T-cell (primary cell): ENCODE results near the gene ACACB. TPM values are rescaled to one million over a fixed set of nuclear protein-coding genes. Genes with fewer than 3 reads are reported as not detected.

Experiments used
- ATAC-seq, 4 experiments: fragments of 200-7000 bp in 3 of 4; fragments of 150-1000 bp in 1 of 4; cut with Tn5 transposase; replicated peaks in 1 of 4; 1 replicate in 3 of 4; 2 replicates in 1 of 4; pipeline ENCODE4 v1.10.0; 2021; ENCODE audit warnings: moderate library complexity in 3 of 4, mild to moderate bottlenecking in 2 of 4, moderate number of reproducible peaks in 1 of 4
- CTCF ChIA-PET, 2 donors: fragments of 300-600 bp; sonication (Branson Sonifier 250); formaldehyde crosslinking; loops; one replicate each; lab custom pipeline; 2022; ENCODE audit warnings: antibody characterized with exemption in 2 of 2; lab: Charles Lee
- POLR2A ChIA-PET, 2 donors: fragments of 300-600 bp; sonication (Branson Sonifier 250); formaldehyde crosslinking; loops; one replicate each; lab custom pipeline; 2022; ENCODE audit warnings: antibody characterized with exemption in 2 of 2; lab: Charles Lee
- DNase-seq, 35 experiments: peaks; one replicate each; pipeline versions ENCODE4 v3.0.0 to v3.0.0-alpha.2; 2013 to 2023
- H3K27ac ChIP-seq: one replicate; pipeline ENCODE4 v1.5.1; 2013; ENCODE audit warnings: low read length
- H3K27me3 ChIP-seq, 2 experiments: replicated peaks in 1 of 2; 1 replicate in 1 of 2; 2 replicates in 1 of 2; pipeline versions ENCODE4 v1.6.1 to v1.7.0; 2013; ENCODE audit warnings: low read length in 1 of 2, mixed read lengths in 1 of 2; ENCODE audit not compliant: control insufficient read depth in 2 of 2, insufficient read depth in 2 of 2; ENCODE audit errors: extremely low read depth in 1 of 2
- H3K36me3 ChIP-seq, 2 donors: 1 replicate in 1 of 2; 2 replicates in 1 of 2; pipeline versions ENCODE4 v1.6.1 to v1.7.0; 2013; ENCODE audit warnings: low read length in 1 of 2; ENCODE audit not compliant: control insufficient read depth in 2 of 2, insufficient read depth in 1 of 2; ENCODE audit errors: extremely low read depth in 1 of 2
- H3K4me1 ChIP-seq, 2 experiments: 1 replicate in 1 of 2; 2 replicates in 1 of 2; pipeline versions ENCODE4 v1.6.1 to v1.7.0; 2013; ENCODE audit warnings: low read length in 2 of 2, mixed read lengths in 1 of 2; ENCODE audit not compliant: insufficient read depth in 2 of 2, control insufficient read depth in 1 of 2; ENCODE audit errors: extremely low read depth in 1 of 2
- H3K4me3 ChIP-seq, 2 donors: 1 replicate in 1 of 2; 2 replicates in 1 of 2; pipeline versions ENCODE4 v1.5.1 to v1.7.0; 2013; ENCODE audit warnings: mild to moderate bottlenecking in 2 of 2, low read length in 1 of 2, moderate library complexity in 1 of 2; ENCODE audit not compliant: control insufficient read depth in 1 of 2; ENCODE audit errors: extremely low read depth in 1 of 2
- H3K9me3 ChIP-seq: 2 replicates; pipeline ENCODE4 v1.7.0; 2013
- H3K27ac Mint-ChIP-seq, 2 donors: one replicate each; pipeline ENCODE4 v1.8.0; 2020 to 2021; ENCODE audit warnings: mild to moderate bottlenecking in 2 of 2, mixed read lengths in 2 of 2
- H3K27me3 Mint-ChIP-seq, 2 donors: one replicate each; pipeline ENCODE4 v1.8.0; 2021 to 2022; ENCODE audit warnings: mixed read lengths in 2 of 2
- H3K36me3 Mint-ChIP-seq: one replicate; pipeline ENCODE4 v1.8.0; 2021; ENCODE audit warnings: mixed read lengths
- H3K4me1 Mint-ChIP-seq, 3 donors: one replicate each; pipeline ENCODE4 v1.8.0; 2020 to 2022; ENCODE audit warnings: mixed read lengths in 3 of 3, mild to moderate bottlenecking in 1 of 3
- H3K4me3 Mint-ChIP-seq, 3 donors: one replicate each; pipeline ENCODE4 v1.8.0; 2020 to 2022; ENCODE audit warnings: mild to moderate bottlenecking in 3 of 3, mixed read lengths in 3 of 3, moderate library complexity in 3 of 3
- H3K9me3 Mint-ChIP-seq, 3 donors: one replicate each; pipeline ENCODE4 v1.8.0; 2020 to 2022; ENCODE audit warnings: mixed read lengths in 3 of 3
- WGBS: methylation state at CpG from one replicate; pipeline ENCODE4 v1.1.5; 2013; ENCODE audit warnings: missing lambda C conversion rate; ENCODE audit not compliant: insufficient coverage; 5-methylcytosine and 5-hydroxymethylcytosine counted together
- total RNA-seq, 35 experiments: library from RNA in 6 of 35; stranded (reverse) in 6 of 35; fragments of 120-200 nt in 1 of 35; gene quantifications; one replicate each; pipeline versions ENCODE4 v1.2.1 to v1.2.4 and lab custom pipeline; 2013 to 2026

The ACACB gene
- total RNA-seq, 5 donors from 2014 or later (not counting 1 experiment from before 2014, with no cell fraction given), result 24.8 to 34.1 (median 32.1) TPM

- ChIA-PET POLR2A (interaction anchor here in 1 of 2 donors (0.6 kb wide), 1 partner anchor 32 kb away, joined by 8 read pairs; no protein-coding TSS in a partner anchor), CTCF (no interaction called here)
- H3K4me3 ChIP-seq, result no peak overlapping the region
- no peaks in the 10 kb centered on the region for H3K9me3 ChIP-seq
- H3K36me3 ChIP-seq, result no peaks in the 10 kb centered on the region
- 100% methylated on average over 1 of the region's 3 CpGs for WGBS
- Mint-ChIP-seq H3K4me1 (peaks cover 0 to under 1% (median 0%) of the 10 kb centered on the region in 3 donors), H3K27ac (no peak overlapping the region), H3K9me3 (no peaks in the 10 kb centered on the region), H3K4me3 (no peak overlapping the region), H3K27me3 (no peaks in the 10 kb centered on the region), H3K36me3 (peaks cover 6% of the 10 kb centered on the region)
- no peak for ATAC-seq
- H3K4me1 ChIP-seq, result no peaks in the 10 kb centered on the region
- no peak for DNase-seq
- H3K27ac ChIP-seq, result no peak overlapping the region
- H3K27me3 ChIP-seq, result no peaks in the 10 kb centered on the region
Observed at GRCh38 chr12:109121346-109121880, 5.0 kb downstream of the ACACB start.

DNA sequence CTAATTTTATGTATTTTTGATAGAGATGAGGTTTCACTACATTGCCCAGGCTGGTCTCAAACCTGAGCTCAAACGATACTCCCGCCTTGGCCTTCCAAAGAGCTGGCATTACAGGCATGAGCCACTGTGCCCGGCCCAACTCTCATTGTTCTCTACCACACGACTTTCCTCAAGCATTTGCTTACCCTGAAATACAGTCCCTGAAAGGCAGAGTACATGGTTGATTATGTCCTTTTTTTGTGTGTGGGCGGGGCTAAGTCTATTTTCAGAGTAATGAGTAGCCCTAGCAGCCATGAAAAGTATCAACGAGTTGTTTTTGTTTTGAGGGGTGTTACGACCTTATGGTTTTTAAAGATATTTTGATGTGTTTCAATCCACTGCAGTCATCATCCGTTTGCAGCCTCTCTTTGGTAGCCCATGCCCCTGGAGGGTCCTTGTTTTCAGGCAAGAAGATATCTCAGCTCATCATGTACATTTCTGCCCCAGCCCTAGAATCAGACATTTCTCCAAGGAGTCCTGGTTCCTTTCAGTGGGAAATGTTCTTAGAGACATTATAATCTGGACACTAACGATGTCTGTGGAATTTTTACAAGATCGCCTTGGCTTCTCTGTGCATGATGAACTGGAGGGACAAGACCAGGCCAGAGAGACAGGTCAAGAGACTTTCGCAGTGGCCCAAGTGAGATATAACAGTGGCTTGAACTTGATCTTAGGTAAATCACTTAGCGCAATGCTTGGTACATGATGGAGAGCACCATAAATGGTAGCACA, 8.7 kb downstream of the ACACB start:
- Mint-ChIP-seq H3K4me1 (no peaks in the 10 kb centered on the region), H3K27ac (no peak overlapping the region), H3K4me3 (no peak overlapping the region), H3K27me3 (no peaks in the 10 kb centered on the region), H3K9me3 (no peaks in the 10 kb centered on the region), H3K36me3 (peaks cover 6% of the 10 kb centered on the region)
- DNase-seq (no peak), ATAC-seq (no peak)
- Histone ChIP-seq H3K27ac (no peak overlapping the region), H3K36me3 (no peaks in the 10 kb centered on the region), H3K4me3 (no peak overlapping the region), H3K4me1 (no peaks in the 10 kb centered on the region), H3K9me3 (no peaks in the 10 kb centered on the region), H3K27me3 (no peaks in the 10 kb centered on the region)
- 100% methylated on average over 5 of the region's 12 CpGs for WGBS
- POLR2A ChIA-PET, result interaction anchor here in 1 of 2 donors (0.6 kb wide), 1 partner anchor 761 kb away, joined by 3 read pairs; no protein-coding TSS in a partner anchor
- CTCF ChIA-PET, result interaction anchor here in 1 of 2 donors (0.6 kb wide), 1 partner anchor 1480 kb away, joined by 5 read pairs; no protein-coding TSS in a partner anchor

GRCh38 chr12:109125791-109126190, 9.4 kb downstream of the ACACB start:
- ATAC-seq, result no peak
- H3K9me3 Mint-ChIP-seq, result no peaks in the 10 kb centered on the region
- H3K9me3 ChIP-seq, result no peaks in the 10 kb centered on the region
- DNase-seq, result no peak
- no peaks in the 10 kb centered on the region for H3K4me1 ChIP-seq
- no peak overlapping the region for H3K27ac ChIP-seq
- no peaks in the 10 kb centered on the region for H3K4me1 Mint-ChIP-seq
- POLR2A ChIA-PET, result interaction anchor here in 1 of 2 donors (0.6 kb wide), 1 partner anchor 760 kb away, joined by 3 read pairs; no protein-coding TSS in a partner anchor
- H3K36me3 Mint-ChIP-seq, result peaks cover 6% of the 10 kb centered on the region
- no peaks in the 10 kb centered on the region for H3K27me3 Mint-ChIP-seq
- H3K27ac Mint-ChIP-seq, result no peak overlapping the region
- CTCF ChIA-PET, result no interaction called here
- WGBS, result 84% methylated on average over 7 of the region's 7 CpGs
- H3K27me3 ChIP-seq, result no peaks in the 10 kb centered on the region
- no peaks in the 10 kb centered on the region for H3K36me3 ChIP-seq
- no peak overlapping the region for H3K4me3 Mint-ChIP-seq
- H3K4me3 ChIP-seq, result no peak overlapping the region

GRCh38 chr12:109126784-109127183, 10.4 kb downstream of the ACACB start:
- Mint-ChIP-seq H3K4me1 (no peaks in the 10 kb centered on the region), H3K27me3 (no peaks in the 10 kb centered on the region), H3K4me3 (no peak overlapping the region), H3K36me3 (peaks cover 6% of the 10 kb centered on the region), H3K9me3 (no peaks in the 10 kb centered on the region), H3K27ac (no peak overlapping the region)
- Histone ChIP-seq H3K4me1 (no peaks in the 10 kb centered on the region), H3K27me3 (no peaks in the 10 kb centered on the region), H3K36me3 (no peaks in the 10 kb centered on the region), H3K4me3 (no peak overlapping the region), H3K27ac (no peak overlapping the region), H3K9me3 (no peaks in the 10 kb centered on the region)
- CTCF ChIA-PET, result interaction anchor here in 1 of 2 donors (0.7 kb wide), 1 partner anchor 10 kb away, joined by 6 read pairs; the partner anchor contains the start of gene ACACB
- 73% methylated on average over 2 of the region's 3 CpGs for WGBS
- no peak for DNase-seq
- POLR2A ChIA-PET, result no interaction called here
- no peak for ATAC-seq

GRCh38 chr12:109127533-109128242, 11.3 kb downstream of the ACACB start:
- Mint-ChIP-seq H3K27ac (no peak overlapping the region), H3K4me1 (no peaks in the 10 kb centered on the region), H3K9me3 (no peaks in the 10 kb centered on the region), H3K27me3 (no peaks in the 10 kb centered on the region), H3K36me3 (peaks cover 6% of the 10 kb centered on the region), H3K4me3 (no peak overlapping the region)
- Histone ChIP-seq H3K27me3 (no peaks in the 10 kb centered on the region), H3K4me1 (no peaks in the 10 kb centered on the region), H3K36me3 (no peaks in the 10 kb centered on the region), H3K9me3 (no peaks in the 10 kb centered on the region), H3K27ac (no peak overlapping the region), H3K4me3 (no peak overlapping the region)
- 96% methylated on average over 7 of the region's 13 CpGs for WGBS
- no peak for DNase-seq
- CTCF ChIA-PET, result interaction anchor here (0.5 to 0.7 kb wide), 4 partner anchors 11 to 45 kb away, joined by 3 to 6 read pairs (median 4); partner anchors contain the start of gene ACACB (in 1 of the 2)
- ATAC-seq, result no peak
- POLR2A ChIA-PET, result no interaction called here
